Epithelial cell of proximal tubule (primary cell): ENCODE results near the gene MYO10. TPM values are rescaled to one million over a fixed set of nuclear protein-coding genes. Genes with fewer than 3 reads are reported as not detected.
A peak's percentile ranks its signal among the peaks of the same experiment; 100 is the strongest.

Experiments used
- DNase-seq: peaks from one replicate; pipeline ENCODE4 v3.0.0-alpha.2; 2011; ENCODE audit warnings: low read depth
- H3K4me3 ChIP-seq: 2 replicates; pipeline ENCODE4 v1.5.1; 2011; ENCODE audit warnings: low read depth, mild to moderate bottlenecking, low read length
- total RNA-seq: library from RNA; depleted of rRNA; stranded (reverse); fragments of >200 nt; gene quantifications from 2 replicates; pipeline ENCODE4 v1.2.3, GENCODE V29; 2015
- TF ChIP-seq, protein P1 (sequence below): conservative IDR thresholded peaks from 2 replicates; pipeline ENCODE4 v1.5.1; 2012; ENCODE audit warnings: low read depth, mild to moderate bottlenecking, low read length

The MYO10 gene
- total RNA-seq, 1 donor from 2014 or later = 31.5 TPM

DNA sequence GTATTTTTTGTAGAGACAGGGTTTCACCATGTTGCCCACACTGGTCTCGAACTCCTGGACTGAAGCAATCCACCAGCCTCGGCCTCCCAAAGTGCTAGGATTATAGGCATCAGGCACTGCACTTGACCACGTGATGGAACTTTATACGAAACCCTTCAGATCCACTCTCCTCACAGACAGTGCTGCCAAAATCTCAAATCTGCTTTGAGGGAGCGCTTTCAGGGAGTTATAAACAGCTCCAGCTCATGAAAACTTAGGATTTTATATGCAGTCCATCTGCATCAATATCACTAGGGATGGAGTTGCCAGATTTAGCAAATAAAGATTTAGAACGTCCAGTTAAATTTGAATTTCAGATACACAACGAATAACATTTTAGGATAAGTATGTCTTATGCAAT lies 25.0 kb upstream of the MYO10 start:
- no peak for DNase-seq
- no peak overlapping the region for H3K4me3 ChIP-seq
- TF ChIP-seq, protein P1, sequence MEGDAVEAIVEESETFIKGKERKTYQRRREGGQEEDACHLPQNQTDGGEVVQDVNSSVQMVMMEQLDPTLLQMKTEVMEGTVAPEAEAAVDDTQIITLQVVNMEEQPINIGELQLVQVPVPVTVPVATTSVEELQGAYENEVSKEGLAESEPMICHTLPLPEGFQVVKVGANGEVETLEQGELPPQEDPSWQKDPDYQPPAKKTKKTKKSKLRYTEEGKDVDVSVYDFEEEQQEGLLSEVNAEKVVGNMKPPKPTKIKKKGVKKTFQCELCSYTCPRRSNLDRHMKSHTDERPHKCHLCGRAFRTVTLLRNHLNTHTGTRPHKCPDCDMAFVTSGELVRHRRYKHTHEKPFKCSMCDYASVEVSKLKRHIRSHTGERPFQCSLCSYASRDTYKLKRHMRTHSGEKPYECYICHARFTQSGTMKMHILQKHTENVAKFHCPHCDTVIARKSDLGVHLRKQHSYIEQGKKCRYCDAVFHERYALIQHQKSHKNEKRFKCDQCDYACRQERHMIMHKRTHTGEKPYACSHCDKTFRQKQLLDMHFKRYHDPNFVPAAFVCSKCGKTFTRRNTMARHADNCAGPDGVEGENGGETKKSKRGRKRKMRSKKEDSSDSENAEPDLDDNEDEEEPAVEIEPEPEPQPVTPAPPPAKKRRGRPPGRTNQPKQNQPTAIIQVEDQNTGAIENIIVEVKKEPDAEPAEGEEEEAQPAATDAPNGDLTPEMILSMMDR = no peak

DNA sequence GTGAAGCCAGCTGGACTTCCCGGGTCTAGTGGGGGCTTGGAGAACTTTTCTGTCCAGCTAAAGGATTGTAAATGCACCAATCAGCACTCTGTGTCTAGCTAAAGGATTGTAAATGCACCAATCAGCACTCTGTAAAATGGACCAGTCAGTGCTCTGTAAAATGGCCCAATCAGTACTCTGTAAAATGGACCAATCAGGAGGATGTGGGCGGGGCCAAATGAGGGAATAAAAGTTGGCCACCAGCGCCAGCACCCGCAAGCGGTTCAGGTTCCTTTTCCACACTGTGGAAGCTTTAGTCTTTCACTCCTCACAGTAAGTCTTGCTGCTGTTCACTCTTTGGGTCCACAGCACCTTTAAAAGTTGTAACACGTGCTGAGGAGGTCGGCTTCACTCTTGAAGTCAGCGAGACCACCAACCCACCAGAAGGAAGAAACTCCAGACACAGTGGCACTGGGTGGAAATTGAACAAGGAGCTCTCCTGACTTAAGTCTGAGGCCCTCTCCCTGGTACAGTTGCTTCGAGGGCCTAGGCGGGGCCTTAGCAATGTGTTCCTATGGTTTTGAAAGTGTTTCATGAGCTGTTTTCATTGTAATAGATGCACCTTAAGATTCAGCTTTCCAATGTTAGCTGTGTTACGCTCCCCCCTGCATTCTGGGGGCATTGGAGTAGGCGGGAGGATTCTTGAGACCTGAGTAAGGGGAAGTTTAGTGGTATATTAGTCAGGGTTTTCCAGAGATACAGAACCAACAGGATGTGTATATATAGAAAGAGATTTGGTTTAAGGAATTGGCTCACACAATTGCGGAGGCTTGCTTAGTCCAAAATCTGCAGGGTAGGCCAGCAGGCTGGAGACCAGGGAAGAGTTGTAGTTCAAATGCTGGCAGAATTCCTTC lies 21.5 kb upstream of the MYO10 start:
- no peak overlapping the region for H3K4me3 ChIP-seq
- TF ChIP-seq, protein P1 = no peak
- DNase-seq = no peak

DNA sequence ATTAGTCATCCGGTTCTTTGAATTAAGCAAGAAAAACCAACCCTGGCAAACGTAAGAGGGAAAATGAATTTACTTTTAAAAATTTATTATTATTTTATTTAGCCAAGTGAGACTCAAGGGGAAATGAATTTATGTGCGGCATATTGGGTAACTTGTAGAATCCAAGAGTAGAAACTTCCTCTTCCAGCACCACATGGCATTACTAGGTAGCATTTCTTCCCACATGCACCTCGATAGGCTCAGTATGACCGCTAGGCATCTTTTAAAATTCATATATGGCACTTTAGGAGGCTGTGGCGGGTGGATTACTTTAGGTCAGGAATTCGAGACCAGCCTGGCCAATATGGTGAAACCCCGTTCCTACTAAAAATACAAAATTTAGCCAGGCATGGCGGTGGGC lies 17.6 kb upstream of the MYO10 start:
- H3K4me3 ChIP-seq = no peak overlapping the region
- DNase-seq = no peak
- TF ChIP-seq, protein P1 = no peak

DNA sequence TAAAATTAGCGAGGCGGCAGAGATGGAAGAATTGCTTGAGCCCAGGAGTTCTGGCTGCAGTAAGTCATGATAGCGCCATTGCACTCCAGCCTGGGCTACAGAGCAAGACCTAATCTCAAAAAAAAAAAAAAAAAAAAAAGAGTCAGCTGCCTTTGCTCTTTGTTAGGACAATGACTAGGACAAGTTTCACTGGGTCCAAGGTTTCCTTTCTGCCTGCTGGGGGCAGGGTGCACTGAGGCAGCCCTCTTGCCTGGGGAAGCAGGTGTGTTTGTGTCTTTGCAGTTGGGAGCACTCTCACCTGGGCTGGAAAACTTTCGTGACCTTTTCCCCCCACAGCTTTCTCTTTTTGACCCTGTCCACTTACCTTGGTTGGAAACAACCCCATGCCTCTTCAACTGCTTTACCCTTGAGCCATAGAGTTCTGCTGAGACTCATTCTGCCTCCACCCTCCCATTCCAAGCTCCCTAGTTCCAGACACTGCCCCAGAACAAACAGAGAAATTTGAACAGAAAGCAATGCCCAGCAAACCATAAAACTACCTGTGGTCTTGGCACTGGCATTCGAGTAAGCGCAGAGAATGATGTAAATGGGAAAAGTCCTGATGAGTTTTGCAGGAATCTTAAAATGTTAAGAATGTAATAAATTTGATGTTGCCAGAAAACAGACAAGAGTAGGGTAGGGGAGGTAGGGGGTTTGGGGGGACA lies 17.0 kb upstream of the MYO10 start:
- TF ChIP-seq, protein P1 = peak; percentile 11
- H3K4me3 ChIP-seq = no peak overlapping the region
- peak; percentile 85 for DNase-seq

DNA sequence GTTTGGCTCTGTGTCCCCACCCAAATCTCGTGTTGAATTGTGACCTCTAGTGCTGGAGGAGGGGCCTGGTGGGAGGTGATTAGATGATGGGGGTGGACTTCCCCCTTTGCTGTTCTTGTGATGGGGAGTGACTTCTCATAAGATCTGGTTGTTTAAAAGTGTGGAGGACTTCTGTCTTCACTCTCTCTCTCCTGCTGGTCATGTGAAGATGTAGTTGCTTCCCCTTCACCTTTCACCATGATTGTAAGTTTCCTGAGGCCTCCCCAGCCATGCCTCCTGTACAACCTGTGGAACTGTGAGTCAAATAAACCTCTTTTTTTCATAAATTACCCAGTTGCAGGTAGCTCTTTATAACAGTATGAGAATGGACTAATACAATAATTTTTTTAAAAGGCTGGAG lies 10.6 kb upstream of the MYO10 start:
- H3K4me3 ChIP-seq = no peak overlapping the region
- DNase-seq = no peak
- TF ChIP-seq, protein P1 = no peak

DNA sequence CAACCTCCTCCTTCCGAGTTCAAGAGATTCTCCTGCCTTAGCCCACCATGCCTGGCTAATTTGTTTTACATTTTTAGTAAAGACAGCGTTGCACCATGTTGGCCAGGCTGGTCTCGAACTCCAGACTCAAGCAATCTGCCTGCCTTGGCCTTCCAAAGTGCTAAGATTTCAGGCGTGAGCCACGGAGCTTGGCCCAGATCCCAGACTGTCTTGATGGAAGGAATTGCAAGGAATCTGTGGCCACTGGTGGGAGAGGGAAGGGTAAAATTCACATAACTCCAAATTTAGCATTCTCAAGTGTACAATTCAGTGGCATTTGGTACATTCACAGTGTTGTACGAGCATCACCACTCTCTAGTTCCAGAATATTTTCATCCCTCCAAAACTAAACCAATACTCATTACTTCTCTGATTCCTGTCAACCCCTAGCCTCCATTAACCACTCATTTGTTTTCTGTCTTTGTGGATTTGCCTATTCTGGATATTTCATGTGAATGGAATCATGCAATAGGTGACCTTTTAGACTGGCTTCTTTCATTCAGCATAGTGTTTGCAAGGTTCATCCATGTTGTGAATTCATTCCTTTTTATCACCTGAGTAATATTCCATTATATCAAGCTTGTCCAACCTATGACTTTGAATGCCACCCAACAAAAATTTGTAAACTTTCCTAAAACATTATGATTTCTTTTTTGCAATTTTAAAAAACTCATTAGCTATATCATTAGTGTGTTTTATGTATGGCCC lies 8.9 kb upstream of the MYO10 start:
- DNase-seq = no peak

More for the DNA sequence above, 8.9 kb upstream of the MYO10 start:
- TF ChIP-seq, protein P1 = no peak
- H3K4me3 ChIP-seq = no peak overlapping the region
